22Rv1 (cell line): ENCODE data around the gene DPEP1.
"Not testable (repeated sequence)": the region's sequence is repeated elsewhere in the genome, so short reads cannot be mapped to it uniquely, and the experiment has no call there.

Experiments used
- H3K27ac ChIP-seq: fragments of 450-650 bp; 2 replicates; pipeline ENCODE4 v1.5.1; 2017
- CTCF ChIP-seq: fragments of 450-650 bp; IDR thresholded peaks from 2 replicates; pipeline ENCODE4 v1.5.1; 2017; ENCODE audit warnings: mild to moderate bottlenecking
- ZFX ChIP-seq: fragments of 450-650 bp; IDR thresholded peaks from 2 replicates; pipeline ENCODE4 v1.6.1; 2017; ENCODE audit warnings: antibody characterized with exemption, borderline replicate concordance

The DPEP1 gene

GRCh38 chr16:89570342-89570923, 43.0 kb upstream of the DPEP1 start:
- TF ChIP-seq CTCF (no peak), ZFX (no peak)
- H3K27ac ChIP-seq, result no peak overlapping the region

- not testable (repeated sequence) for H3K27ac ChIP-seq
Observed at GRCh38 chr16:89570983-89571598, 42.4 kb upstream of the DPEP1 start.

GRCh38 chr16:89571636-89572035, 41.8 kb upstream of the DPEP1 start:
- peak overlapping the region; percentile 36; the same call in 1 of the 2 replicates for H3K27ac ChIP-seq
- TF ChIP-seq ZFX (no peak), CTCF (no peak)

GRCh38 chr16:89572073-89572484, 41.4 kb upstream of the DPEP1 start:
- peak overlapping the region; percentile 36 for H3K27ac ChIP-seq
- TF ChIP-seq CTCF, result no peak
- TF ChIP-seq ZFX, result no peak

GRCh38 chr16:89572485-89573205, 40.8 kb upstream of the DPEP1 start:
- peak overlapping the region; percentile 36 for H3K27ac ChIP-seq
- TF ChIP-seq CTCF, result no peak
- TF ChIP-seq ZFX, result no peak

GRCh38 chr16:89573826-89574680, 39.4 kb upstream of the DPEP1 start:
- TF ChIP-seq CTCF (no peak), ZFX (no peak)
- H3K27ac ChIP-seq, result peak overlapping the region; percentile 86; the same call in 1 of the 2 replicates

GRCh38 chr16:89574681-89575246, 38.7 kb upstream of the DPEP1 start:
- no peak for TF ChIP-seq ZFX
- peak; percentile 80 for TF ChIP-seq CTCF
- H3K27ac ChIP-seq, result peak overlapping the region; percentile 86
